Astrocyte of the hippocampus (primary cell): ENCODE results near the gene ENTR1.
A peak's percentile ranks its signal among the peaks of the same experiment; 100 is the strongest.

Experiments
- DNase-seq: peaks from one replicate; pipeline ENCODE4 v3.0.0; 2011; ENCODE audit warnings: low read depth, low spot score

ENTR1 gene

GRCh38 chr9:136410500-136411287, at the start of gene ENTR1, which contains the start of gene PMPCA:
Gene ENTR1, minus strand, starts transcription at chr9:136410614. Its CDS starts 217 bp downstream, at chr9:136410397.
Gene PMPCA, plus strand, starts transcription at chr9:136410658. Its CDS starts 11 bp downstream, at chr9:136410669.
- peak; percentile 96 for DNase-seq

- DNase-seq = no peak
These were observed 49.0 kb upstream of the ENTR1 start for GRCh38 chr9:136459425-136459824.

- DNase-seq = no peak
These were observed 46.9 kb upstream of the ENTR1 start for GRCh38 chr9:136457326-136457725.

GRCh38 chr9:136456258-136456657, 45.8 kb upstream of the ENTR1 start:
- no peak for DNase-seq

- no peak for DNase-seq
These were observed 44.9 kb upstream of the ENTR1 start for GRCh38 chr9:136455043-136456002.

GRCh38 chr9:136454026-136454796, 43.8 kb upstream of the ENTR1 start:
- no peak for DNase-seq

- DNase-seq = no peak
These were observed 42.9 kb upstream of the ENTR1 start for GRCh38 chr9:136453326-136453725.

GRCh38 chr9:136451221-136451877, 40.9 kb upstream of the ENTR1 start:
- DNase-seq = no peak

- DNase-seq = no peak
These were observed 38.2 kb upstream of the ENTR1 start for GRCh38 chr9:136448655-136449054.

GRCh38 chr9:136447173-136447778, 36.9 kb upstream of the ENTR1 start:
- DNase-seq = no peak

- DNase-seq = no peak
These were observed 35.4 kb upstream of the ENTR1 start for GRCh38 chr9:136445799-136446198.

GRCh38 chr9:136444102-136444501, 33.7 kb upstream of the ENTR1 start:
- DNase-seq = no peak

- DNase-seq = no peak
These were observed 33.3 kb upstream of the ENTR1 start for GRCh38 chr9:136443687-136444086.

GRCh38 chr9:136443087-136443486, 32.7 kb upstream of the ENTR1 start:
- no peak for DNase-seq

- DNase-seq = no peak
These were observed 31.9 kb upstream of the ENTR1 start for GRCh38 chr9:136442265-136442664.

- DNase-seq = peak; percentile 63
These were observed 31.3 kb upstream of the ENTR1 start for GRCh38 chr9:136441681-136442245.

- peak; percentile 68 for DNase-seq
These were observed 30.8 kb upstream of the ENTR1 start for GRCh38 chr9:136441191-136441680.

- DNase-seq = peak; percentile 92
These were observed 29.3 kb upstream of the ENTR1 start, which contains the start of gene INPP5E for GRCh38 chr9:136439481-136440408. Gene INPP5E, minus strand, starts transcription at chr9:136439845. Its CDS starts 426 bp downstream, at chr9:136439419.
